SK-N-SH treated with all-trans-retinoic acid at 6 μM for 48 hours (cell line): ENCODE results near the gene PDCD11.
A peak's percentile ranks its signal among the peaks of the same experiment; 100 is the strongest.
"Not testable (repeated sequence)": the region's sequence is repeated elsewhere in the genome, so short reads cannot be mapped to it uniquely, and the experiment has no call there.

ENCODE experiments used
- ATAC-seq: fragments of 200-7000 bp; cut with Tn5 transposase; 3 replicates; pipeline ENCODE4 v1.9.1; 2020; ENCODE audit warnings: mild to moderate bottlenecking, moderate library complexity
- BACH2 ChIP-seq: fragments of 250-450 bp; sonication (Bioruptor Pico); IDR thresholded peaks from 2 replicates; pipeline ENCODE4 v1.9.0; 2021; ENCODE audit warnings: mild to moderate bottlenecking, borderline replicate concordance
- CREB5 ChIP-seq: fragments of 250-450 bp; sonication (Bioruptor Pico); IDR thresholded peaks from 2 replicates; pipeline ENCODE4 v1.5.1; 2020; ENCODE audit warnings: low read depth, mild to moderate bottlenecking, moderate library complexity
- CSDC2 ChIP-seq: fragments of 250-450 bp; sonication (Bioruptor Pico); IDR thresholded peaks from 2 replicates; pipeline ENCODE4 v1.5.0; 2020; ENCODE audit warnings: mild to moderate bottlenecking, moderate library complexity
- ESRRG ChIP-seq: fragments of 250-450 bp; sonication (Bioruptor Pico); IDR thresholded peaks from 2 replicates; pipeline ENCODE4 v1.6.1; 2021; ENCODE audit warnings: mild to moderate bottlenecking
- ISL1 ChIP-seq: fragments of 250-450 bp; sonication (Bioruptor Pico); IDR thresholded peaks from 2 replicates; pipeline ENCODE4 v2.1.2; 2022; ENCODE audit warnings: mild to moderate bottlenecking, moderate library complexity
- OSR1 ChIP-seq: fragments of 250-450 bp; sonication (Bioruptor Pico); IDR thresholded peaks from 2 replicates; pipeline ENCODE4 v1.8.0; 2022; ENCODE audit warnings: moderate library complexity, mild to moderate bottlenecking, inconsistent platforms
- PPARA ChIP-seq: fragments of 250-450 bp; sonication (Bioruptor Pico); IDR thresholded peaks from 2 replicates; pipeline ENCODE4 v1.5.0; 2020; ENCODE audit warnings: mild to moderate bottlenecking, borderline replicate concordance
- RARB ChIP-seq: fragments of 250-450 bp; sonication (Bioruptor Pico); IDR thresholded peaks from 2 replicates; pipeline ENCODE4 v1.8.0; 2021; ENCODE audit warnings: mild to moderate bottlenecking, moderate library complexity
- SNAI2 ChIP-seq: fragments of 250-450 bp; sonication (Bioruptor Pico); IDR thresholded peaks from 2 replicates; pipeline ENCODE4 v1.5.0; 2020; ENCODE audit warnings: mild to moderate bottlenecking, moderate library complexity
- TCF4 ChIP-seq: fragments of 250-450 bp; sonication (Bioruptor Pico); IDR thresholded peaks from 2 replicates; pipeline ENCODE4 v1.8.0; 2021; ENCODE audit warnings: mild to moderate bottlenecking, moderate library complexity, borderline replicate concordance
- TOX ChIP-seq: fragments of 250-450 bp; sonication (Bioruptor Pico); IDR thresholded peaks from 2 replicates; pipeline ENCODE4 v1.8.0; 2021; ENCODE audit warnings: mild to moderate bottlenecking, moderate library complexity, borderline replicate concordance
- TSHZ2 ChIP-seq: fragments of 250-450 bp; sonication (Bioruptor Pico); IDR thresholded peaks from 2 replicates; pipeline ENCODE4 v1.5.0; 2020; ENCODE audit warnings: mild to moderate bottlenecking, moderate library complexity
- ZC3H10 ChIP-seq: fragments of 250-450 bp; sonication (Bioruptor Pico); IDR thresholded peaks from 2 replicates; pipeline ENCODE4 v1.5.1; 2021; ENCODE audit warnings: mild to moderate bottlenecking, moderate library complexity
- ZFP3 ChIP-seq: fragments of 250-450 bp; sonication (Bioruptor Pico); IDR thresholded peaks from 2 replicates; pipeline ENCODE4 v1.5.0; 2020; ENCODE audit warnings: mild to moderate bottlenecking, moderate library complexity
- ZFP30 ChIP-seq: fragments of 450-650 bp; formaldehyde crosslinking; IDR thresholded peaks from 2 replicates; pipeline ENCODE4 v1.5.0; 2022; ENCODE audit warnings: mild to moderate bottlenecking, moderate library complexity
- ZNF8 ChIP-seq: fragments of 450-650 bp; formaldehyde crosslinking; IDR thresholded peaks from 2 replicates; pipeline ENCODE4 v1.5.0; 2020; ENCODE audit warnings: mild to moderate bottlenecking, moderate library complexity
- TF ChIP-seq, protein P1 (sequence below): fragments of 250-450 bp; sonication (Bioruptor Pico); IDR thresholded peaks from 2 replicates; pipeline ENCODE4 v1.8.0; 2020; ENCODE audit warnings: mild to moderate bottlenecking, moderate library complexity, borderline replicate concordance
- TF ChIP-seq, protein P2 (sequence below): fragments of 250-450 bp; sonication (Bioruptor Pico); IDR thresholded peaks from 2 replicates; pipeline ENCODE4 v1.5.1; 2021; ENCODE audit warnings: mild to moderate bottlenecking, moderate library complexity

The PDCD11 gene

GRCh38 chr10:103353281-103353680 is 43.1 kb upstream of the PDCD11 start:
- ATAC-seq = no peak
- TF ChIP-seq, protein P1, sequence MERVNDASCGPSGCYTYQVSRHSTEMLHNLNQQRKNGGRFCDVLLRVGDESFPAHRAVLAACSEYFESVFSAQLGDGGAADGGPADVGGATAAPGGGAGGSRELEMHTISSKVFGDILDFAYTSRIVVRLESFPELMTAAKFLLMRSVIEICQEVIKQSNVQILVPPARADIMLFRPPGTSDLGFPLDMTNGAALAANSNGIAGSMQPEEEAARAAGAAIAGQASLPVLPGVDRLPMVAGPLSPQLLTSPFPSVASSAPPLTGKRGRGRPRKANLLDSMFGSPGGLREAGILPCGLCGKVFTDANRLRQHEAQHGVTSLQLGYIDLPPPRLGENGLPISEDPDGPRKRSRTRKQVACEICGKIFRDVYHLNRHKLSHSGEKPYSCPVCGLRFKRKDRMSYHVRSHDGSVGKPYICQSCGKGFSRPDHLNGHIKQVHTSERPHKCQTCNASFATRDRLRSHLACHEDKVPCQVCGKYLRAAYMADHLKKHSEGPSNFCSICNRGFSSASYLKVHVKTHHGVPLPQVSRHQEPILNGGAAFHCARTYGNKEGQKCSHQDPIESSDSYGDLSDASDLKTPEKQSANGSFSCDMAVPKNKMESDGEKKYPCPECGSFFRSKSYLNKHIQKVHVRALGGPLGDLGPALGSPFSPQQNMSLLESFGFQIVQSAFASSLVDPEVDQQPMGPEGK = no peak
- TF ChIP-seq BACH2 (CRISPR knock-in tag) (no peak), ZFP3 (CRISPR knock-in tag) (no peak), RARB (CRISPR knock-in tag) (no peak), ZNF8 (CRISPR knock-in tag) (no peak), ISL1 (no peak), ZC3H10 (CRISPR knock-in tag) (no peak), TOX (CRISPR knock-in tag) (no peak), PPARA (no peak), SNAI2 (CRISPR knock-in tag) (no peak), ESRRG (CRISPR knock-in tag) (no peak), CSDC2 (no peak), TSHZ2 (no peak), ZFP30 (no peak), OSR1 (CRISPR knock-in tag) (no peak), TCF4 (CRISPR knock-in tag) (no peak)
- TF ChIP-seq, protein P2, sequence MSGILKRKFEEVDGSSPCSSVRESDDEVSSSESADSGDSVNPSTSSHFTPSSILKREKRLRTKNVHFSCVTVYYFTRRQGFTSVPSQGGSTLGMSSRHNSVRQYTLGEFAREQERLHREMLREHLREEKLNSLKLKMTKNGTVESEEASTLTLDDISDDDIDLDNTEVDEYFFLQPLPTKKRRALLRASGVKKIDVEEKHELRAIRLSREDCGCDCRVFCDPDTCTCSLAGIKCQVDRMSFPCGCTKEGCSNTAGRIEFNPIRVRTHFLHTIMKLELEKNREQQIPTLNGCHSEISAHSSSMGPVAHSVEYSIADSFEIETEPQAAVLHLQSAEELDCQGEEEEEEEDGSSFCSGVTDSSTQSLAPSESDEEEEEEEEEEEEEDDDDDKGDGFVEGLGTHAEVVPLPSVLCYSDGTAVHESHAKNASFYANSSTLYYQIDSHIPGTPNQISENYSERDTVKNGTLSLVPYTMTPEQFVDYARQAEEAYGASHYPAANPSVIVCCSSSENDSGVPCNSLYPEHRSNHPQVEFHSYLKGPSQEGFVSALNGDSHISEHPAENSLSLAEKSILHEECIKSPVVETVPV = no peak

GRCh38 chr10:103354567-103354966 is 41.9 kb upstream of the PDCD11 start:
- not testable (repeated sequence) for ATAC-seq

DNA sequence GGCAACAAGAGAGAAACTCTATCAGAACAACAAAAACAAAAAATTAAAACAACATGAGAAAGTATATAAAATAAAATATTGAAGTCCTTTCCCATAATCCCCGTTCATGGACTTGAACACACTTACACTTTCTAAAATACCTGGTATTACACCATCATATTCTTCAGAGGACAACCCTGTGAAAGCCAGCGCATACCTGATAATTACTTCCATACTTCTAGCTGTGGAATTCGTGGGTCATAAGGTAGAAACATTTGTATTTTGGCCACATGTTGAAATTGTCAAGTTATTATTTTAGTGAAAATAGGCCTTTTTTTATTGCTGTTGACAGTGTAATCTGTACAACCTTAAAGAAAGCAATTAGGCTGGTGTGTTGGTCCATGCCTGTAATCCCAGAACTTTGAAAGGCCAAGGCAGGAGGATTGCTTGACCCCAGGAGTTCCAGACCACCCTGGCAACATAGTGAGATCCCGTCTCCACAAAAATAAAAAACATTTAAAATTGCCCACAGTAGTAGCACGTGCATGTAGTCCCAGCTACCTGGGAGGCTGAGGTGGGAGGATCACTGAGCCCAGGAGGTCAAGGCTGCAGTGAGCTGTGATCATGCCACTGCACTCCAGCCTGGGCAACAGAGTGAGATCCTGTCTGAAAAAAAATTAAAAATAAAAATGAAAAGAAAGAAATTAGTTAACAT is 40.4 kb upstream of the PDCD11 start:
- TF ChIP-seq CSDC2 (no peak), TCF4 (CRISPR knock-in tag) (no peak), TSHZ2 (no peak), CREB5 (CRISPR knock-in tag) (no peak), OSR1 (CRISPR knock-in tag) (no peak), BACH2 (CRISPR knock-in tag) (no peak), ZC3H10 (CRISPR knock-in tag) (no peak), PPARA (no peak)
- no peak for ATAC-seq

DNA sequence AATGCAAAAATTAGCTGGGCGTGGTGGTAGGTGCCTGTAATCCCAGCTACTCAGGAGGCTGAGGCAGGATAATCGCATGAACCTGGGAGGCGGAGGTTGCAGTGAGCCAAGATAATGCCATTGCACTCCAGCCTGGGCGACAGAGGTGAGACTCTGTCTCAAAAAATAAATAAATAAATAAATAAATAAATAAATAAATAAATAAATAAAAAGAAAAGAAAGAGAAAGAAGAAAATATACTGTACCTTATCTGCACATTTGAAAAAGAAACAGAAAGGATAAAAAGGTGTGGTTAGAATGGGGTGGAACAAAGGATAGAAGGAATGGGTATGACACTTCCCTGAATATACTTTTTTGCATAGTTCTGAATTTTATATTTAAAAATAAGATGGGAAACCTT is 36.9 kb upstream of the PDCD11 start:
- not testable (repeated sequence) for ATAC-seq

GRCh38 chr10:103360791-103361190 is 35.6 kb upstream of the PDCD11 start:
- ATAC-seq = peak; percentile 34; the same call in 1 of the 3 replicates
